AG08396 (cell line): ENCODE measurements around the gene ADAMTS2.

Source experiments
- DNase-seq: peaks from one replicate; pipeline ENCODE4 v3.0.0; 2012; ENCODE audit warnings: low spot score, mixed read lengths

The ADAMTS2 gene

GRCh38 chr5:179345433-179346321 lies at the start of gene ADAMTS2:
Gene ADAMTS2, minus strand, starts transcription at chr5:179345461. Its CDS starts 133 bp downstream, at chr5:179345328.
- DNase-seq, result peak; percentile 93

GRCh38 chr5:179393078-179393477 lies 47.8 kb upstream of the ADAMTS2 start:
- no peak for DNase-seq

- no peak for DNase-seq
Observed at GRCh38 chr5:179387151-179388110, 42.2 kb upstream of the ADAMTS2 start.

- no peak for DNase-seq
Observed at GRCh38 chr5:179385914-179386313, 40.7 kb upstream of the ADAMTS2 start.

- no peak for DNase-seq
Observed at GRCh38 chr5:179382486-179382885, 37.2 kb upstream of the ADAMTS2 start.

- DNase-seq, result no peak
Observed at GRCh38 chr5:179381691-179382090, 36.4 kb upstream of the ADAMTS2 start.

GRCh38 chr5:179380211-179381035 lies 35.2 kb upstream of the ADAMTS2 start:
- DNase-seq, result no peak

- DNase-seq, result no peak
Observed at GRCh38 chr5:179379321-179379890, 34.1 kb upstream of the ADAMTS2 start.

GRCh38 chr5:179378441-179379271 lies 33.4 kb upstream of the ADAMTS2 start:
- DNase-seq, result no peak

- DNase-seq, result no peak
Observed at GRCh38 chr5:179378116-179378440, 32.8 kb upstream of the ADAMTS2 start.

GRCh38 chr5:179377421-179378115 lies 32.3 kb upstream of the ADAMTS2 start:
- no peak for DNase-seq

- DNase-seq, result no peak
Observed at GRCh38 chr5:179376701-179377420, 31.6 kb upstream of the ADAMTS2 start.

GRCh38 chr5:179375831-179376365 lies 30.6 kb upstream of the ADAMTS2 start:
- DNase-seq, result no peak

- no peak for DNase-seq
Observed at GRCh38 chr5:179375236-179375685, 30.0 kb upstream of the ADAMTS2 start.

GRCh38 chr5:179374506-179375235 lies 29.4 kb upstream of the ADAMTS2 start:
- DNase-seq, result no peak

- DNase-seq, result no peak
Observed at GRCh38 chr5:179373961-179374505, 28.8 kb upstream of the ADAMTS2 start.

- no peak for DNase-seq
Observed at GRCh38 chr5:179373101-179373934, 28.1 kb upstream of the ADAMTS2 start.
